A549 (cell line): Measurements from ENCODE around the gene AGBL4. TPM values are rescaled to one million over a fixed set of nuclear protein-coding genes. Genes with fewer than 3 reads are reported as not detected.

Experiments used
- ATAC-seq, 2 experiments: fragments of 200-7000 bp in 1 of 2; fragments of >200 bp in 1 of 2; cut with Nextera tagmentation in 1 of 2; cut with Tn5 transposase in 1 of 2; 3 replicates each; pipeline versions ENCODE4 v1.8.0 to v1.9.1; 2018 to 2020; ENCODE audit warnings: mild to moderate bottlenecking in 1 of 2, moderate library complexity in 1 of 2
- CTCF ChIA-PET: fragments of 300-600 bp; sonication (Branson Sonifier 250); formaldehyde crosslinking; extraction: SDS; loops from one replicate; lab custom pipeline; 2021; ENCODE audit warnings: antibody characterized with exemption, inconsistent platforms; lab: Yijun Ruan, JAX
- POLR2A ChIA-PET: fragments of 350-600 bp; formaldehyde crosslinking; extraction: SDS; loops from one replicate; lab custom pipeline; 2021; ENCODE audit warnings: antibody characterized with exemption, inconsistent platforms; lab: Yijun Ruan, JAX
- DNase-seq, 2 experiments: peaks; one replicate each; pipeline versions ENCODE4 v3.0.0 to v3.0.0-alpha.2; 2011 to 2016; ENCODE audit warnings: low read depth in 1 of 2, low spot score in 1 of 2
- FAIRE-seq: peaks from 2 replicates; lab custom pipeline; 2011; peaks lifted over from hg19 to GRCh38; lab: Jason Lieb, UNC
- H3K27ac ChIP-seq, 2 experiments: fragments of >200 bp; sonication (Bioruptor Twin); formaldehyde crosslinking; 3 replicates each; pipeline ENCODE4 v1.5.1; 2016 to 2017
- H3K4me1 ChIP-seq: fragments of >200 bp; sonication (Bioruptor Twin); formaldehyde crosslinking; 3 replicates; pipeline ENCODE4 v1.6.1; 2016
- H3K4me2 ChIP-seq: fragments of >200 bp; sonication (Bioruptor Twin); formaldehyde crosslinking; 3 replicates; pipeline ENCODE4 v1.6.1; 2016
- H3K4me3 ChIP-seq: fragments of >200 bp; sonication (Bioruptor Twin); formaldehyde crosslinking; 3 replicates; pipeline ENCODE4 v1.5.1; 2016
- H3K9me3 ChIP-seq: fragments of >200 bp; sonication (Bioruptor Twin); formaldehyde crosslinking; 3 replicates; pipeline ENCODE4 v1.6.1; 2016
- ATOH8 ChIP-seq: fragments of 250-450 bp; sonication (Bioruptor Pico); IDR thresholded peaks from 2 replicates; pipeline ENCODE4 v1.5.0; 2020; ENCODE audit warnings: low read depth, mild to moderate bottlenecking, moderate library complexity
- CTCF ChIP-seq: fragments of >200 bp; sonication (Bioruptor Twin); formaldehyde crosslinking; IDR thresholded peaks from 3 replicates; pipeline ENCODE4 v1.5.1; 2016
- FOXS1 ChIP-seq: fragments of 250-450 bp; sonication (Bioruptor Pico); IDR thresholded peaks from 2 replicates; pipeline ENCODE4 v1.5.0; 2020; ENCODE audit warnings: mild to moderate bottlenecking, moderate library complexity
- HDAC2 ChIP-seq: fragments of 200-600 bp; sonication (generic); IDR thresholded peaks from 2 replicates; pipeline ENCODE4 v1.6.1; 2016
- HES2 ChIP-seq: fragments of >200 bp; sonication (Bioruptor Twin); formaldehyde crosslinking; IDR thresholded peaks from 2 replicates; pipeline ENCODE4 v1.6.1; 2016
- HOXB13 ChIP-seq: fragments of 250-450 bp; sonication (Bioruptor Pico); IDR thresholded peaks from 2 replicates; pipeline ENCODE4 v1.5.0; 2020; ENCODE audit warnings: low read depth, mild to moderate bottlenecking, moderate library complexity
- JUNB ChIP-seq: fragments of >200 bp; sonication (Bioruptor Twin); formaldehyde crosslinking; IDR thresholded peaks from 2 replicates; pipeline ENCODE4 v1.6.1; 2016
- KDM1A ChIP-seq: fragments of 200-600 bp; sonication (generic); IDR thresholded peaks from 2 replicates; pipeline ENCODE4 v1.6.1; 2016; ENCODE audit warnings: low read depth, mild to moderate bottlenecking
- KDM5A ChIP-seq: fragments of 200-600 bp; sonication (generic); IDR thresholded peaks from 2 replicates; pipeline ENCODE4 v1.6.1; 2016; ENCODE audit warnings: antibody characterized with exemption, mild to moderate bottlenecking
- MYC ChIP-seq: IDR thresholded peaks from 2 replicates; pipeline ENCODE4 v1.6.1; 2012; ENCODE audit warnings: mild to moderate bottlenecking, inconsistent platforms, low read length, improper control_type of control experiment, borderline replicate concordance
- NFE2L2 ChIP-seq: fragments of 150-350 bp; conservative IDR thresholded peaks from 2 replicates; pipeline ENCODE4 v1.6.1; 2014; ENCODE audit warnings: low read length
- PBX3 ChIP-seq: IDR thresholded peaks from 2 replicates; pipeline ENCODE4 v1.6.1; 2012
- PHF8 ChIP-seq: fragments of 200-600 bp; sonication (generic); IDR thresholded peaks from 2 replicates; pipeline ENCODE4 v1.6.1; 2016; ENCODE audit warnings: low read depth, mild to moderate bottlenecking, antibody characterized with exemption, moderate library complexity, borderline replicate concordance
- POLR2AphosphoS2 ChIP-seq: conservative IDR thresholded peaks from 2 replicates; pipeline ENCODE4 v1.6.1; 2012; ENCODE audit warnings: low read length, improper control_type of control experiment, inconsistent platforms
- RCOR1 ChIP-seq: fragments of 150-350 bp; IDR thresholded peaks from 2 replicates; pipeline ENCODE4 v1.6.1; 2014; ENCODE audit warnings: antibody characterized with exemption, low read length, low read depth
- REST ChIP-seq: fragments of 200-600 bp; sonication (generic); IDR thresholded peaks from 2 replicates; pipeline ENCODE4 v1.6.1; 2016; ENCODE audit warnings: antibody characterized with exemption, mild to moderate bottlenecking, moderate library complexity
- SMC3 ChIP-seq: fragments of >200 bp; sonication (Bioruptor Twin); formaldehyde crosslinking; IDR thresholded peaks from 3 replicates; pipeline ENCODE4 v1.6.1; 2018; ENCODE audit warnings: inconsistent platforms
- SREBF2 ChIP-seq: fragments of 450-650 bp; IDR thresholded peaks from 2 replicates; pipeline ENCODE4 v1.6.1; 2014; ENCODE audit warnings: mild to moderate bottlenecking, moderate library complexity
- TP53 ChIP-seq: fragments of 250-450 bp; sonication (Bioruptor Pico); IDR thresholded peaks from 2 replicates; pipeline ENCODE4 v1.5.0; 2021; ENCODE audit warnings: mild to moderate bottlenecking, moderate library complexity
- ZSCAN20 ChIP-seq: fragments of 250-450 bp; sonication (Bioruptor Pico); IDR thresholded peaks from 2 replicates; pipeline ENCODE4 v1.8.0; 2022; ENCODE audit warnings: mild to moderate bottlenecking, moderate library complexity
- WGBS: methylation state at CpG from one replicate; pipeline ENCODE4 v1.1.6; 2017; ENCODE audit errors: missing lambda C conversion rate; 5-methylcytosine and 5-hydroxymethylcytosine counted together
- polyA plus RNA-seq, 4 experiments: library from polyadenylated mRNA; depleted of rRNA in 3 of 4; stranded (reverse); fragments of >200 nt; fragmentation: RNase III in 1 of 4; extraction: RNeasy Plus Mini Kit Qiagen cat#74134 plus additional on column Dnase treatment in 1 of 4; gene quantifications; 2 replicates in 3 of 4; 3 replicates in 1 of 4; pipeline ENCODE4 v1.2.3, GENCODE V29; 2011 to 2017

AGBL4 gene
- polyA plus RNA-seq, 2 of the 4 experiments (the other 2 are of a cell fraction), result not detected

GRCh38 chr1:49526672-49527071 is 497.1 kb downstream of the AGBL4 start:
- H3K9me3 ChIP-seq, result no peaks in the 10 kb centered on the region
- WGBS, result 0% methylated on average over 1 of the region's 1 CpG
- CTCF ChIA-PET, result no interaction called here
- FAIRE-seq (no peak), ATAC-seq (no peak), DNase-seq (no peak)
- no peaks in the 10 kb centered on the region for H3K4me1 ChIP-seq
- H3K4me2 ChIP-seq, result no peak overlapping the region
- no peak overlapping the region for H3K27ac ChIP-seq
- H3K4me3 ChIP-seq, result no peak overlapping the region
- POLR2A ChIA-PET, result no interaction called here
- TF ChIP-seq CTCF (no peak), HES2 (no peak), PBX3 (no peak), POLR2AphosphoS2 (no peak), SREBF2 (no peak), ZSCAN20 (CRISPR knock-in tag) (no peak), ATOH8 (CRISPR knock-in tag) (no peak), PHF8 (no peak), FOXS1 (CRISPR knock-in tag) (no peak), JUNB (no peak), HDAC2 (no peak), KDM5A (no peak)

GRCh38 chr1:49523764-49524163 is 500.0 kb downstream of the AGBL4 start:
- H3K4me1 ChIP-seq, result no peaks in the 10 kb centered on the region
- 22% methylated on average over 1 of the region's 1 CpG for WGBS
- ATAC-seq, result no peak
- H3K27ac ChIP-seq, result no peak overlapping the region
- ChIA-PET POLR2A (no interaction called here), CTCF (no interaction called here)
- FAIRE-seq, result no peak
- H3K9me3 ChIP-seq, result no peaks in the 10 kb centered on the region
- no peak overlapping the region for H3K4me3 ChIP-seq
- no peak for DNase-seq
- TF ChIP-seq SMC3 (no peak), JUNB (no peak), TP53 (CRISPR knock-in tag) (no peak), ATOH8 (CRISPR knock-in tag) (no peak), HOXB13 (CRISPR knock-in tag) (no peak)
- no peak overlapping the region for H3K4me2 ChIP-seq

- Histone ChIP-seq H3K4me2 (no peak overlapping the region), H3K4me1 (no peaks in the 10 kb centered on the region), H3K27ac (no peak overlapping the region), H3K9me3 (no peaks in the 10 kb centered on the region), H3K4me3 (no peak overlapping the region)
- TF ChIP-seq NFE2L2, result no peak
- no peak for TF ChIP-seq REST
- no peak for TF ChIP-seq MYC
- no peak for TF ChIP-seq RCOR1
- no peak for TF ChIP-seq KDM1A
- FAIRE-seq (no peak), DNase-seq (no peak), ATAC-seq (no peak)
- 0% methylated on average over 1 of the region's 1 CpG for WGBS
- CTCF ChIA-PET, result no interaction called here
- POLR2A ChIA-PET, result no interaction called here
Measured at GRCh38 chr1:49466961-49467360, 556.8 kb downstream of the AGBL4 start.
